HL-60/S4 (cell line): ENCODE data around the gene CTBP2.

Experiments used
- in situ Hi-C: fragments of 300-500 bp; cut with MboI; formaldehyde crosslinking; loops from 2 replicates; pipeline ENCODE4 v1.14.3; 2022; ENCODE audit warnings: low sequenced_read_pairs

Gene CTBP2

DNA sequence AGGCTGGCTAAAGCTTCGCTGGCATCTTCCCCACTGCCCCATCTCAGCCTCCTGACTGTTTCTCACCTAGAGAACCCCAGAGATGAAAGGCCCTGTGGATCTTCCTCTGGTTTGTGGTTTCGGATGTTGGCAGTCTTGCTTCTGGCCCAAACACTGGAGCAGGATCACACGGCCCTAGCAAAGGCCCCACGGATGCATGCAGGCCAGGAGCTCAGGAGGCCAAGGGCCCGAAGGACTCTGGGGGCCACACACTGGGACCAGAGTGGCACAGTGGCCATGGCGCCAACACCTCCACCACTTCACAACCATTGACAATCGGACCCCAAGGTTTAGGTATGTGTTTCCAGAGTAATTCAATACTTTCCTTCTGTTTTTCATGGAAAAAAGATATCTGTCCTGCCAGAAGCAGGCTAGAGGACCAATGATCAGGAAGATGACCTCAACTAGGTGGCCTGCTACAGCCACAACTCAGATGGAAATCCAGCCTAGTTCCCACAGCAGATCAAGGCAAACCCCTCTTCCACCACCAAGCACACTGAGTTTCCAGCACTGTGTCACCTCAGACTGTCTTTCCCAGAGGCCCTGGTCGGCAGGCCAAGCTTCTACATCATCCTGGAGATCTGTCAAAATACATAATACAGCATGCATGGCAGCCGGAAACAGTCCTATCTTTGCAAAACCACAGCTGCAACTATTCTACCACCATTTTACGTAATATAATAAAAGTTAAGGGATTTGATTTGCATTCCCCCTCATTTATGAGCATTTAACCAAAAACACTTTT, 53.0 kb downstream of the CTBP2 start:
- in situ Hi-C loops = no loop called here

DNA sequence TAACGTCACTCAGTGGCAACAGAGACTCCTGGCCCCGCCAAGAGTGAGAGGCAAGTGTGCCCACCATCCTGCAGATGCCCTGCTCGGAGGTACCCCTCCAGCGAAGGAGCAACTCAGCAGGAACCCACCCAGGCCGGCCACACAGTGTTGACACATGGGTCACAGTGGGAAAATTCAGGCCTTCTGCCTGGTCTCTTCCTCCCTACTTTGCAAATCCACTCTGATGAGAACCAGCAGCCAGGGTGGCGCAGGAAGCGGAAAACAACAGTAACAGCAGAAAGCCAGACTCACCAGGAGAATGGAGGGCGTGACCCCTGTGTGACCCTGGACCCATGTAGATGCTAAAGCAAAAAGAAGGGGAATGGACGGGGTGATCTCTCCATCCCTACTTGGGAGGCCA, 53.8 kb downstream of the CTBP2 start:
- in situ Hi-C loops = no loop called here

DNA sequence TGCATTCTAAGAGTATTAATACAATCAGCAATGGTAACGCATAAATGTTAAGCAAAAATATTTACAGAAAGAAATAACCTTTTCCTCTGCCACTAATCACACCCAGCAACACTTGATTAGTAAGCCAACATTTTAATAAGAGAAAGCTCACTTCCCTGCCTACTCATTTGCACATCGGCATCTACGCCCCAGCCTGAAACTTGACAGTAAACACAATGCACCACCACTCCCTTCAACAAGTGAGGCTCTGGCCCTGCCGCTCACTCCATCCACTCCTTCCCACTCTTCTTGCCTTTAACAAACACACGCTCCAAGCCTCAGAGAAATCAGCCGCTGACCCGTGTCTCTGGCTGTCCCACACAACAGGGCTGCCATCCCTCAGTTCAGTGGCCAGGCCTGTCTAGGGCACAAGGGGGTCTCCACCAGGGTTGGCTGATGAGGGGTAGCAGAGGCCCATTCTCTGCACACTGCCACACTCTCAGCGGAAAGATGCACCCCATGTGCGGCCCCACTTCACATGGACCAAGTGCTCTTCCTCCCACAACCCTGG, 54.6 kb downstream of the CTBP2 start:
- in situ Hi-C loops = no loop called here

DNA sequence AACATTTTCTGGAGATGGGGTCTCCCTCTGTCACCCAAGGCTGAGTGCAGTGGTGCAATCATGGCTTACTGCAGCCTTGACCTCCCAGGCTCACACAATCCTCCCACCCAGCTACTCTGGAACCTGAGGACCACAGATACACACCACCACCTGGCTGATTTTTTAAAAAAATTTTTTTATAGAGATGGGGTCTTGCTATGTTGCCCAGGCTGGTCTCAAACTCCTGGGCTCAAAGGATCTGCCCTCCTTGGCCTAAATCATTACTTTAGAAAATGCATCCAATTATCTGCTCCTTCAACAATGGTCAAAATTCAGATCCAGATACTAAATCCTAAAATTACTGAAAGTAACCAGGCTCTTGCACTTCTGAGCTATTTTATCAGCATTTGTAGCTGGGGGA, 55.2 kb downstream of the CTBP2 start:
- in situ Hi-C loops = no loop called here

DNA sequence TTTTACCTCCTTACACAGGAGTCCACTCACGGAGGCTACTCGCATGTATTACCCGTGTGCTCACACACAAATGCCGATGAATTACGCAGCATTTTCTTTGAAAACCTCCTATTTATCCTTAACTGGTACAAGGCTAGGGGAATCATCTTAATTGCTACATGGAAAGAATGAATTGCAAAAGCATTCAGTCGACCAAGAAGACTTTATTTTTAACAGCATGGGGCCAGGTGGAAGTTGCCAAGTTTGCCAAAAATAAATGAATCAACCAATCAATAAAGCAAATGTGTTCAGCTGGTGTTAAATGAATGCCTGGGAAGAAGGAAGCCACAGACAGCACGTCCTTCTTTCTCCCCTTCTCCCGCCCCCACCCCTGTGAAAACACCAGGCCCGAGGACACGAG, 55.8 kb downstream of the CTBP2 start:
- in situ Hi-C loops = no loop called here

DNA sequence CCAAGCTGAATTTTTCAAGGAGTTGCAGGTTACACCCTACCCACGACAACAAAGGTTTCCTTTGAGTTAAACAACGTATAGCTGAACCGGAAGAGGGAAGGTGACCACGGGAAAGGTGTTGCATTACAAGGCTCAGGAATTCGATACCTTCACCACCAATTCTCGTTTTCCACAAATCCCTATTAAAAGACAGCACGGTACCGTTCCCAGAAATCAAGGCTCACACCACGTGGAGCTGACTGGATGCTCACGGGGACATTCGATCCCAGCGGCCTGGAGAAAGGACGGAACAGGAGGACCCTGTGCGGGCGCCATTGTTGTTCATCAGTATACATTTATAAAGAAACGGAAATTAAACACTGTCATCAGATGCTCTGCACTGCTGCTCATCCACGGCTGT, 56.4 kb downstream of the CTBP2 start:
- in situ Hi-C loops = no loop called here

DNA sequence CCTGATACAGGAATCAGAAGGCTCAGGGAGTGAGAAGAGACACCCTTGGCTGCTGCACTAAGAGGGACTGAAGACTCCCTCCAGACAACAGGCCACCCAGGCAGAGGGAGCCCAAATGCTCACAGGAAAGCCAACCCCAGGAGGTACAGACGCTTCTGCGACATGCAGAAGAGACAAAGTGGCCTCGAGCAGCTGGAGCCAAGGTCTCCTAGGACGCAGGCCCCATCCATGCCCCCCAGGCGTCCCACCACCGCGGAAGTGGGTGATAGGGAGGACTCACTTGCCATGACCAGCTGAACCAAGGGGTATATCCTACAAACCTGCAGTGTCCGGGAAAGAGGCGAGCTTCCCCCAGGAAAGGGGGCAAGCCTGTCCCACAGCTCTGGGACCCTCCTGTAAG, 56.9 kb downstream of the CTBP2 start:
- in situ Hi-C loops = no loop called here

DNA sequence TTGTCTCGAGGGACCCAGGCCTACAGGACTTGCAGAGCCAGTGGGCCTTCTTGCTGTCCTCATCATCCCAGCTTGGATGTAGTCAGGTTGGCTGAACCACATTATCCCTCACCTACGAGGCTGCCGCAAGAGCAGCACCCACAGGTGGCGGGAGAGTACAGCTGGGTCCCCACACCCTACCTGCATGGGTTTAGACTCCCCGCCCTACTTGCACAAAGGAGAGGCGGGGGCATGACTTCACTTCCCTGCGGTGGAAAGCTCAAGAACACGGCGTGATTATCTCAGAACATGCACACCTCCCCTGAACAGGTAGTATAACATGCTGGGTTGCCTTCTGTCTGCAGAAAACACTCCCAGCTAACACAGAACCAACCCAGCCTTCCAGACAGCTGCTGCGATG, 57.5 kb downstream of the CTBP2 start:
- in situ Hi-C loops = no loop called here

DNA sequence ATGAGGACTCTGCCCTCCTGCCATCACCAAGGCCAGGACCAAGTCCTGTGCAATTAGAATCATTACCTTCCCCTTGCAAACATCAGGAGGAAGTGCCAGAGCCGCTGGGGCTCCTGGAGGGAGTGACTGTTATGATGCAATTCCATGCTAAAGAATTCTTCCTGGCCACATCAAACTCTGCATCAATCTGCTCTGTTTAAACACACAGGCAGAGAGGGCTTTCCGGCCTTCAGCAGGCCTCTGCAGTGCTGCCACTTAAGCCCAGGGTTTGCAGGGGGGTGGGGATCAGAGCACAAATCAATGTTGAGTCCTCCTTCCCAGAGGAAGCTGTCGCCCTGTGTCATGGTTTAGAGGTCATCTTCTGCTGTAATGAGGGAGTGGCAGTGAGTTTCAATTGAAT, 58.1 kb downstream of the CTBP2 start:
- in situ Hi-C loops = no loop called here

- in situ Hi-C loops = no loop called here
These were observed 58.8 kb downstream of the CTBP2 start for GRCh38 chr10:125101581-125101980.

- in situ Hi-C loops = no loop called here
These were observed 59.3 kb downstream of the CTBP2 start for GRCh38 chr10:125101049-125101448.

- in situ Hi-C loops = no loop called here
These were observed 62.8 kb downstream of the CTBP2 start for GRCh38 chr10:125097409-125098070.

DNA sequence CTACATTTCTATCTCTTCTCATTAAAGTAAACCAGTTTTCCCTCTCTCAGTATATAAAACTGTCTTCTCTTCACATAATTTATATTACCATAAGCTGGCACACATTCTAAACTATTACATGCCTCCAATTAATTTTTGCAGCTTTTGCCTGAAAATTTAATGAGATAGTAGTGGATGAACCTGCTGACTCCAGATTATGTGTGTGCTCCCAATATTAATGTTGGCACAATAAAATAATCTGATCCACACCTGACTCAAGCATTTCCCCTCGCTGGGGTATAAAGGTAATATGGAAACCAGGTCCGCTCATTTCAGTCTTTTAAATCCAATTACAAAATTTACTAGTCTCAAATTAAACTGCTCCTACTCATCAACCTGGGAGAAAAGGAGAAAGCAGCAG, 63.4 kb downstream of the CTBP2 start:
- in situ Hi-C loops = no loop called here

GRCh38 chr10:125096371-125096770, 64.0 kb downstream of the CTBP2 start:
- in situ Hi-C loops = no loop called here

GRCh38 chr10:125095776-125096175, 64.6 kb downstream of the CTBP2 start:
- in situ Hi-C loops = no loop called here

GRCh38 chr10:125095228-125095627, 65.1 kb downstream of the CTBP2 start:
- in situ Hi-C loops = no loop called here

DNA sequence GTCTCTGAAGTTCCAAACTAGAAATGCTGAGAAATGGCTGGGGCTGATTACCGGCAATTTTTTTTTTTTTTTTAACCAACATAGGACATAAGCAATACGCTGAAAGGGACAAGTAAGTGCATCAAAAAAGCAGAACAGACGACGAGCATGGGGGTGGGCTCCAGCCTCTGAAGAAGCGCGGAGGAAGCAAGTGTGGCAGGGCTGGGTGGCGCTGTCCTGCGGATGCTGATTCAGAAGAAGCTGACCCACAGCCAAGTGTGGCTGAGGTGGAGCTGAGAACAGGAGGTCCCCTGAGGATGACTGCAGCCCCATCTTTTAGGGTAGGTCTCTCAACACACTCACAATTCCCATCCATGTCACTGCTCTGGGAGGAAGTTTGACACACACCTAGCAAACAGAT, 65.6 kb downstream of the CTBP2 start:
- in situ Hi-C loops = no loop called here

DNA sequence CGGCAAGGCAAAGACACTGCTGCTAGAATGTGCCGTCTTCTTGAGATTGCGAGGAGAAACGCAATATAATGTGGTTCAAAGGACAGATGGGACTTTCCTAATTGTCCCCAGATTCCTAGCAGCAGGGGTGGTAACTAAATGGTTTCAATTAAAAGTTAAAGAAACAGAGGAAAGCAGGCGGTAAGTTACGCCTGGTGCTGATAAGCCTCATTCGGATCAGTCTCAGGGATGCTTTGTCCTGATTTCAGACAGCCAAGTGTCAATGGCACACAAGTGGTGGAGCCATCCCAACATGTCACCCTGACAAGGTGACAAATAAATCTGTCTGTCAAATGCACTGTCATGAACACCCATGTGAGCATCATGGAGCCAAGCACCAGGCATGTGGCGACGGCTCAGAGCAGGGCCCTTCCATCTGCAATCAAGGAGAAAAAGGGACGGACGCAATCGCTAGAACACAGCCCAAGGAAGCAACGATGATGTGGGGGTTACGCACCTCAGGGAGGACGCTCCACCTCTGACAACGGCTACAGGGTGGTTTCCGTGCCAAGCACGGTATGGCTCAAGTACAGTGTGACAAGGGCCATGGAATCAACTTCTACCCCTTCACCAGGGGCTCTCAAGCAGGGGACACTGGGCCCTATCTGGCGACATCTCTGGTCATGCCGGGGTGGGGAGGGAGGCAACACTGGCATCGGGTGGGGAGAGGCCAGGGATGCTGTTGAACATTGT, 66.2 kb downstream of the CTBP2 start:
- in situ Hi-C loops = no loop called here

- in situ Hi-C loops = no loop called here
These were observed 67.0 kb downstream of the CTBP2 start for GRCh38 chr10:125093199-125093973.

DNA sequence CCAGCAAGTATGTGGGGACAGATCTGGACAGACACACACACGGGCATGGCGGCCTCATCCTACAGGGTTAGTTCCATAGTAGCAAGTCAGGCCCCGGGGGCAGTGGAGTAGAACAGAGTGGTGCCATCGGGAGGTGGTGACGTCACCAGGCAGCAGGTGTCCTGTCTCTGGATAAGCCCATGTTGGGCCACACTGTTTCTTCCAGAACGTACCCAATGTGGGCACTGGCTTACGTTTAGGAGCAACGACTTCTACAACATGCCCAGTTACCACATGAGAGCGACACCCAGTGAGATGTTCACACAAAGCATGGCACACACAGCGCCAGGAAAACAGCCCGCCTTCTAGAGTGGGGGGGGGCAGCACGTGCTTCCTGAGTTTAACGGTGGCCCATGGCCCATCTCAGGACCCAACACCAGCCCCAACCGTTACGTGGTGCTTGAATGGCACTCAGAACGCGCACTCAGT, 67.8 kb downstream of the CTBP2 start:
- in situ Hi-C loops = no loop called here

DNA sequence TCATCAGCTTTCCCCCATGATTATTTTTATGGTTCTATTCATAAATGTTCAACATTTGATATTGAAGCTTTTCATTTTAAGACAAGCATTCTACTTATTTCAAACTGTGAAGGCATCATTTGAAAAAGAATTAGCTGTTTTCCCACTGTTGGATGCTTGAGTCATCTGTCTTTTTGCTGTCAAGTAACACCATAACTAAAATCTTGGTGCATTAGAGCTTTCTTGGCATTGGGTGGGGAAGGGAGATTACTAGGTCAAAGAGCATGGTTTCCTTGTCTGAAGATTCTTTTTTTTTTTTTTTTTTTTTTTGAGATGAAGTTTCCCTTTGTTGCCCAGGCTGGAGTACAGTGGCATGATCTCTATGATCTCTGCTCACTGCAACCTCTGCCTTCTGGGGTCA, 68.5 kb downstream of the CTBP2 start:
- in situ Hi-C loops = no loop called here
